M059J (cell line): ENCODE data around the gene NF2. TPM values are rescaled to one million over a fixed set of nuclear protein-coding genes. Genes with fewer than 3 reads are reported as not detected.

ENCODE experiments used
- DNase-seq: peaks from one replicate; pipeline ENCODE4 v3.0.0-alpha.2; 2012; ENCODE audit warnings: low read depth
- total RNA-seq: library from RNA; depleted of rRNA; stranded (reverse); fragments of >200 nt; shearing (Covaris generic); gene quantifications from 2 replicates; pipeline ENCODE4 v1.2.3, GENCODE V29; 2014

Gene NF2
- total RNA-seq, 1 experiment from 2014 or later: 86.0 TPM

- DNase-seq: no peak
Measured at GRCh38 chr22:29663180-29663821, 59.9 kb downstream of the NF2 start.

GRCh38 chr22:29665486-29665885 is 62.1 kb downstream of the NF2 start:
- no peak for DNase-seq

- no peak for DNase-seq
Measured at GRCh38 chr22:29668673-29669072, 65.2 kb downstream of the NF2 start.

- DNase-seq: no peak
Measured at GRCh38 chr22:29670626-29671025, 67.2 kb downstream of the NF2 start.

GRCh38 chr22:29673361-29674066 is 70.1 kb downstream of the NF2 start:
- DNase-seq: no peak

GRCh38 chr22:29674121-29674520 is 70.7 kb downstream of the NF2 start:
- DNase-seq: no peak

GRCh38 chr22:29679316-29679715 is 75.9 kb downstream of the NF2 start:
- DNase-seq: no peak

- no peak for DNase-seq
Measured at GRCh38 chr22:29683536-29683935, 80.1 kb downstream of the NF2 start.

GRCh38 chr22:29684244-29684643 is 80.8 kb downstream of the NF2 start:
- no peak for DNase-seq

GRCh38 chr22:29689206-29689879 is 85.9 kb downstream of the NF2 start:
- no peak for DNase-seq

- no peak for DNase-seq
Measured at GRCh38 chr22:29689880-29690213, 86.4 kb downstream of the NF2 start.

- DNase-seq: no peak
Measured at GRCh38 chr22:29690476-29690875, 87.0 kb downstream of the NF2 start.

- DNase-seq: no peak
Measured at GRCh38 chr22:29691636-29692326, 88.3 kb downstream of the NF2 start.

- no peak for DNase-seq
Measured at GRCh38 chr22:29692327-29692640, 88.9 kb downstream of the NF2 start.

- DNase-seq: no peak
Measured at GRCh38 chr22:29693161-29693560, 89.7 kb downstream of the NF2 start.

GRCh38 chr22:29693671-29694070 is 90.2 kb downstream of the NF2 start:
- DNase-seq: no peak

- no peak for DNase-seq
Measured at GRCh38 chr22:29695129-29695926, 91.9 kb downstream of the NF2 start.

- DNase-seq: peak; percentile 18
Measured at GRCh38 chr22:29697853-29698598, 94.6 kb downstream of the NF2 start.

- peak; percentile 58 for DNase-seq
Measured at GRCh38 chr22:29700206-29700899, 96.9 kb downstream of the NF2 start.

GRCh38 chr22:29700900-29701154 is 97.4 kb downstream of the NF2 start:
- peak; percentile 41 for DNase-seq
